MM.1S (cell line): ENCODE data around the gene KRT2.

Source experiments
- DNase-seq: peaks from one replicate; pipeline ENCODE4 v3.0.0-alpha.2; 2015
- H2AFZ ChIP-seq: fragments of 300-600 bp; sonication (generic); 2 replicates; pipeline ENCODE4 v1.6.0; 2016; ENCODE audit warnings: antibody characterized with exemption, low read length
- H3F3A ChIP-seq: fragments of 300-600 bp; sonication (generic); 2 replicates; pipeline ENCODE4 v1.6.1; 2016; ENCODE audit warnings: mild to moderate bottlenecking, antibody characterized with exemption, low read length, moderate library complexity, mixed read lengths; ENCODE audit not compliant: insufficient read depth
- H3K27ac ChIP-seq: fragments of 300-600 bp; sonication (generic); 2 replicates; pipeline ENCODE4 v1.5.1; 2016; ENCODE audit warnings: mild to moderate bottlenecking, low read length
- H3K27me3 ChIP-seq: fragments of 300-600 bp; sonication (generic); replicated peaks from 2 replicates; pipeline ENCODE4 v1.6.0; 2016; ENCODE audit warnings: low read length; ENCODE audit not compliant: insufficient read depth
- H3K36me3 ChIP-seq: fragments of 300-600 bp; sonication (generic); replicated peaks from 2 replicates; pipeline ENCODE4 v1.6.1; 2016; ENCODE audit warnings: mild to moderate bottlenecking, low read length, mixed read lengths; ENCODE audit not compliant: insufficient read depth
- H3K4me1 ChIP-seq: fragments of 300-600 bp; sonication (generic); 2 replicates; pipeline ENCODE4 v1.6.1; 2016; ENCODE audit warnings: low read length, mixed read lengths
- H3K4me2 ChIP-seq: fragments of 300-600 bp; sonication (generic); 2 replicates; pipeline ENCODE4 v1.6.0; 2016; ENCODE audit warnings: low read depth, low read length
- H3K4me3 ChIP-seq: fragments of 300-600 bp; sonication (generic); 2 replicates; pipeline ENCODE4 v1.5.1; 2016; ENCODE audit warnings: low read length, mixed read lengths
- H3K79me2 ChIP-seq: fragments of 300-600 bp; sonication (generic); 2 replicates; pipeline ENCODE4 v1.6.1; 2016; ENCODE audit warnings: mixed run types, low read length, mixed read lengths
- H3K9ac ChIP-seq: fragments of 300-600 bp; sonication (generic); 2 replicates; pipeline ENCODE4 v1.6.1; 2016; ENCODE audit warnings: low read length, mixed read lengths
- H3K9me2 ChIP-seq: fragments of 300-600 bp; sonication (generic); replicated peaks from 2 replicates; pipeline ENCODE4 v1.6.1; 2016; ENCODE audit warnings: mild to moderate bottlenecking, low read length, mixed read lengths; ENCODE audit not compliant: insufficient read depth
- H3K9me3 ChIP-seq: fragments of 300-600 bp; sonication (generic); replicated peaks from 2 replicates; pipeline ENCODE4 v1.6.1; 2016; ENCODE audit warnings: mild to moderate bottlenecking, low read length, mixed read lengths; ENCODE audit not compliant: insufficient read depth
- H4K20me1 ChIP-seq: fragments of 300-600 bp; sonication (generic); 2 replicates; pipeline ENCODE4 v1.6.1; 2016; ENCODE audit warnings: mild to moderate bottlenecking, low read length, moderate library complexity, mixed read lengths; ENCODE audit not compliant: insufficient read depth
- EZH2 ChIP-seq: fragments of 300-600 bp; sonication (generic); optimal IDR thresholded peaks from 2 replicates; pipeline ENCODE3; 2017; ENCODE audit warnings: low read depth, mild to moderate bottlenecking, antibody characterized with exemption, low read length, mixed read lengths
- EZH2phosphoT487 ChIP-seq: fragments of 300-600 bp; sonication (generic); IDR thresholded peaks from 2 replicates; pipeline ENCODE4 v1.6.1; 2018; ENCODE audit warnings: antibody characterized with exemption, low read length
- TF ChIP-seq, protein P1 (sequence below): fragments of 300-600 bp; sonication (generic); IDR thresholded peaks from 2 replicates; pipeline ENCODE4 v1.5.1; 2016; ENCODE audit warnings: antibody characterized with exemption, low read length, mixed read lengths

The KRT2 gene

DNA sequence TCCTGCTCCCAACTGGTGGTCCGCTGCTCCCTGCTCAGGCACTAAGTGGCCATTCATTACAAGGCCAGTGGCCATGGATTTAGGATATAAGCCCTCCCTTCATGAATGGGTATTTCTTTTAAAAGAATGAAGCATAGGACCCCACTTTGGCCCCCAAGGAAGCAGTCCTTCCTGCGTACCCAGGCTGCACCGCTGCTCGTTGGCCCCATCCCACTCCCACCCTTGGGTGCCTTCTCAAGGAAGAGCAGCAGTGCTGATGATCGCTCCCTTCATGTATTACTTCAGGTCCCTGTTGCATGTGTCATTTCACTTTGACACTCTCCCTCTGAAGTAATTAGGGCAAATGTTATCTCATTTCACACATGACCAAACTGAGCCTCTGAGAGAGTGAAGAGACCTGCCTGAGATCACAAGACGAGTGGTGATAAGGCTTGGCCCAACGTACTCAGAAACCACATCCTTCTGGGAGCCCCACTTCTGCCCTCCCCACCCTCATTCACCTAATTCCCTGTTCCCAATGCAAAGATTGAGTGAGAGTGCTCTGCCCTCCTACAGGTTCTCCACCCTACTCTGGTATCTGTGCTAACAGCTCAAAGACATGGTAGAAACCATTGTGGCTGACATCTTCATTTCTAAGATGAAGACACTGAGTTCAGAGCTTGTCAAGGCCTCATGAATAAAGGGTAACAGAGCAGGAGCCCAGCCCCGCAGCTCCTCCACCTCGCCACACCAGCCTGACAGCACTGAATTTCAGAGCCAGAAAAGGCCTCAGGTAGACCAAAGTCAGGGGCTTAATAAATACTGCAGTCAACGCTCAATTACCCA, 10.3 kb upstream of the KRT2 start:
- Histone ChIP-seq H3K36me3 (no peaks in the 10 kb centered on the region), H4K20me1 (no peaks in the 10 kb centered on the region), H3K27ac (no peak overlapping the region), H3K9me3 (no peaks in the 10 kb centered on the region), H3K9ac (no peak overlapping the region), H3K9me2 (no peaks in the 10 kb centered on the region), H3F3A (no peaks in the 10 kb centered on the region), H3K27me3 (peaks cover 47% of the 10 kb centered on the region), H3K4me3 (no peak overlapping the region), H3K4me2 (no peak overlapping the region), H3K4me1 (no peaks in the 10 kb centered on the region), H3K79me2 (no peaks in the 10 kb centered on the region), H2AFZ (no peak overlapping the region)
- DNase-seq = no peak
- TF ChIP-seq EZH2phosphoT487 (no peak), EZH2 (no peak)
- TF ChIP-seq, protein P1, sequence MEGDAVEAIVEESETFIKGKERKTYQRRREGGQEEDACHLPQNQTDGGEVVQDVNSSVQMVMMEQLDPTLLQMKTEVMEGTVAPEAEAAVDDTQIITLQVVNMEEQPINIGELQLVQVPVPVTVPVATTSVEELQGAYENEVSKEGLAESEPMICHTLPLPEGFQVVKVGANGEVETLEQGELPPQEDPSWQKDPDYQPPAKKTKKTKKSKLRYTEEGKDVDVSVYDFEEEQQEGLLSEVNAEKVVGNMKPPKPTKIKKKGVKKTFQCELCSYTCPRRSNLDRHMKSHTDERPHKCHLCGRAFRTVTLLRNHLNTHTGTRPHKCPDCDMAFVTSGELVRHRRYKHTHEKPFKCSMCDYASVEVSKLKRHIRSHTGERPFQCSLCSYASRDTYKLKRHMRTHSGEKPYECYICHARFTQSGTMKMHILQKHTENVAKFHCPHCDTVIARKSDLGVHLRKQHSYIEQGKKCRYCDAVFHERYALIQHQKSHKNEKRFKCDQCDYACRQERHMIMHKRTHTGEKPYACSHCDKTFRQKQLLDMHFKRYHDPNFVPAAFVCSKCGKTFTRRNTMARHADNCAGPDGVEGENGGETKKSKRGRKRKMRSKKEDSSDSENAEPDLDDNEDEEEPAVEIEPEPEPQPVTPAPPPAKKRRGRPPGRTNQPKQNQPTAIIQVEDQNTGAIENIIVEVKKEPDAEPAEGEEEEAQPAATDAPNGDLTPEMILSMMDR = no peak

DNA sequence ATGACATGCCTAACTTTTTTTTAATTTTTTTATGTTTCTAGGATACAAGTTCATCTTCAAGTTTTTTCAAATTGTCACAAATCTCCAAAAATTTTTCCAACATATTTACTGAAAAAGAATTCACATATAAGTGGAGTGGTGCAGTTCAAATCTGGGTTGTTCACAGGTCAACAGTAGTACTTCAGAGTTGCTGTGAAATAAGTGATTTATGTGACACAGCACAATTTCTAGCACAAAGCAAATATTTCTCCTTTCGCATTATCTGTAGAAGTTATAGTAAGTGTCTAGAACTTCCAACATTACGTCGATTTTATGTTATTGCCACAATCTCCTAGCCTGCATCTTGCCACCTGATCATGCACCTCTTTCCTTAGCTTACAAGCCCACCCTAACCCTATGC, 9.7 kb upstream of the KRT2 start:
- Histone ChIP-seq H2AFZ (no peak overlapping the region), H3K36me3 (no peaks in the 10 kb centered on the region), H3K79me2 (no peaks in the 10 kb centered on the region), H3K9ac (no peak overlapping the region), H3K4me2 (no peak overlapping the region), H3F3A (no peaks in the 10 kb centered on the region), H4K20me1 (no peaks in the 10 kb centered on the region), H3K4me3 (no peak overlapping the region), H3K9me3 (no peaks in the 10 kb centered on the region), H3K4me1 (no peaks in the 10 kb centered on the region), H3K27ac (no peak overlapping the region), H3K27me3 (peaks cover 50% of the 10 kb centered on the region), H3K9me2 (no peaks in the 10 kb centered on the region)
- DNase-seq = no peak
- TF ChIP-seq EZH2phosphoT487 (no peak), EZH2 (no peak)
- TF ChIP-seq, protein P1 = no peak

- H3K9me2 ChIP-seq = no peaks in the 10 kb centered on the region
- TF ChIP-seq EZH2 (no peak), EZH2phosphoT487 (no peak)
- TF ChIP-seq, protein P1 = no peak
- H3K4me1 ChIP-seq = no peaks in the 10 kb centered on the region
- no peak overlapping the region for H3K4me2 ChIP-seq
- DNase-seq = no peak
- no peaks in the 10 kb centered on the region for H3K9me3 ChIP-seq
- H3K79me2 ChIP-seq = no peaks in the 10 kb centered on the region
- no peaks in the 10 kb centered on the region for H4K20me1 ChIP-seq
- H3K27me3 ChIP-seq = peaks cover 49% of the 10 kb centered on the region
- H3K27ac ChIP-seq = no peak overlapping the region
- no peaks in the 10 kb centered on the region for H3F3A ChIP-seq
- H3K36me3 ChIP-seq = no peaks in the 10 kb centered on the region
- no peak overlapping the region for H2AFZ ChIP-seq
- no peak overlapping the region for H3K4me3 ChIP-seq
- no peak overlapping the region for H3K9ac ChIP-seq
These were observed 9.0 kb upstream of the KRT2 start for GRCh38 chr12:52660934-52661499.
